GM10266 (cell line): Measurements from ENCODE around the gene HMGB3.

ENCODE experiments used
- DNase-seq: peaks from one replicate; pipeline ENCODE4 v3.0.0; 2012; ENCODE audit errors: extremely low spot score
- TF ChIP-seq, protein P1 (sequence below): IDR thresholded peaks from 2 replicates; pipeline ENCODE4 v1.5.1; 2012; ENCODE audit warnings: mild to moderate bottlenecking, low read depth; ENCODE audit not compliant: control insufficient read depth, insufficient read depth; ENCODE audit errors: missing control alignments

HMGB3 gene

DNA sequence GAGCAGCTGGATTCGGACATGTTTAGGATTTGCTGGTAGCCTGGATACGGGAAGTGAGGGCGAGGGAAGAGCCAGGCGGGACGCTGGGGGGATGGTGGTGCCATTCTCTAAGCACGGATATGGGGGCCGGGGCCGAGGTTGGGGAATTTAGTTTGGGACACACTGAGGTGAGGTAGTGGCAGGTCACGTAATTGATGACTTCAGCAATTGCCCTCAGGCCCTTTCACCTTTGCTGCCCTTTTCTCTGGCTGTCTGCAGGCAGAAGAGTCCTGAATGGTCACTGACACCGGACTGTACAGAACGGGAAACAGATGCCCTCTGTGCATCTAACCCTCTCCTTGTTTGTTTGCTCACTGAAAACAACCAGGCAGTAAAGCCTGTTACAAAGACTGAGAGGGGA is 16.9 kb upstream of the HMGB3 start:
- TF ChIP-seq, protein P1, sequence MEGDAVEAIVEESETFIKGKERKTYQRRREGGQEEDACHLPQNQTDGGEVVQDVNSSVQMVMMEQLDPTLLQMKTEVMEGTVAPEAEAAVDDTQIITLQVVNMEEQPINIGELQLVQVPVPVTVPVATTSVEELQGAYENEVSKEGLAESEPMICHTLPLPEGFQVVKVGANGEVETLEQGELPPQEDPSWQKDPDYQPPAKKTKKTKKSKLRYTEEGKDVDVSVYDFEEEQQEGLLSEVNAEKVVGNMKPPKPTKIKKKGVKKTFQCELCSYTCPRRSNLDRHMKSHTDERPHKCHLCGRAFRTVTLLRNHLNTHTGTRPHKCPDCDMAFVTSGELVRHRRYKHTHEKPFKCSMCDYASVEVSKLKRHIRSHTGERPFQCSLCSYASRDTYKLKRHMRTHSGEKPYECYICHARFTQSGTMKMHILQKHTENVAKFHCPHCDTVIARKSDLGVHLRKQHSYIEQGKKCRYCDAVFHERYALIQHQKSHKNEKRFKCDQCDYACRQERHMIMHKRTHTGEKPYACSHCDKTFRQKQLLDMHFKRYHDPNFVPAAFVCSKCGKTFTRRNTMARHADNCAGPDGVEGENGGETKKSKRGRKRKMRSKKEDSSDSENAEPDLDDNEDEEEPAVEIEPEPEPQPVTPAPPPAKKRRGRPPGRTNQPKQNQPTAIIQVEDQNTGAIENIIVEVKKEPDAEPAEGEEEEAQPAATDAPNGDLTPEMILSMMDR, result no peak
- DNase-seq, result no peak

DNA sequence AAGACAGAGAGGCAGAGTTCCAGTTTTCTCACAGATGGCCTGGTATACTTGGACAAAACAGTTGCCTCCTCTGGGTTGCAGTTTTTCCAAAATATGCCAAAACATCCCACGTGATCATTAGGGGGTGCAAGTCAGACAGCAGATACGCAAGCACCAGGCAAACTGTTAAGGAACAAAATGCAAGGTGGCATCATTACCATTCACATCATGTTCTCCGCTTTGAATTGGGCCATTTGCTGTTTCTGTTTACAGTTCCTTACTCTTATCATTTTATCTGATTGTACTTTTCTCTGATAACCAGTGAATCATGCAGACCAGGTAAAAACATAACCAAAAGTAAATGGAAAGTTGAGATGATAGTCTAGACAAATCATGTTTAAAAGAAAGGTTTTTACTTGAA is 16.4 kb upstream of the HMGB3 start:
- no peak for DNase-seq
- TF ChIP-seq, protein P1, result no peak

DNA sequence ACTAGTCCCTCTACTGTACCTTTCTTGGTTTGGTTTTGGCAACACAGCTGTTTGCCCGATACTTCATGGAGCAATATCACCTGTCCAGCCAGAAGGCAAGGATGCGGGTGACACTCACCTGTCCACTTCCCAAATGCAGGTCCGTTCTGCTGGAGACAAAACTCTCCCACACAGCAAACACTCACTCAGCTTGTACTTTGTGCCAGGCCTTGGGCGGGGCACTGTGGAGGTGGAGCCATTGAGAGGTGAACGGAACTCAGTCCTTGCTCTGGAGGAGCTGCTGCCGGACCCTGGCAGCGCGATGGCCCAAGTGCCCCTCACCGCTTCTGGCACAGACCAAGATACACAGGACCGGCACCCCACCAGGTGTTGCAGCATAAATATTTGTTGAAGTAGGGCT is 15.3 kb upstream of the HMGB3 start:
- TF ChIP-seq, protein P1, result no peak
- no peak for DNase-seq

DNA sequence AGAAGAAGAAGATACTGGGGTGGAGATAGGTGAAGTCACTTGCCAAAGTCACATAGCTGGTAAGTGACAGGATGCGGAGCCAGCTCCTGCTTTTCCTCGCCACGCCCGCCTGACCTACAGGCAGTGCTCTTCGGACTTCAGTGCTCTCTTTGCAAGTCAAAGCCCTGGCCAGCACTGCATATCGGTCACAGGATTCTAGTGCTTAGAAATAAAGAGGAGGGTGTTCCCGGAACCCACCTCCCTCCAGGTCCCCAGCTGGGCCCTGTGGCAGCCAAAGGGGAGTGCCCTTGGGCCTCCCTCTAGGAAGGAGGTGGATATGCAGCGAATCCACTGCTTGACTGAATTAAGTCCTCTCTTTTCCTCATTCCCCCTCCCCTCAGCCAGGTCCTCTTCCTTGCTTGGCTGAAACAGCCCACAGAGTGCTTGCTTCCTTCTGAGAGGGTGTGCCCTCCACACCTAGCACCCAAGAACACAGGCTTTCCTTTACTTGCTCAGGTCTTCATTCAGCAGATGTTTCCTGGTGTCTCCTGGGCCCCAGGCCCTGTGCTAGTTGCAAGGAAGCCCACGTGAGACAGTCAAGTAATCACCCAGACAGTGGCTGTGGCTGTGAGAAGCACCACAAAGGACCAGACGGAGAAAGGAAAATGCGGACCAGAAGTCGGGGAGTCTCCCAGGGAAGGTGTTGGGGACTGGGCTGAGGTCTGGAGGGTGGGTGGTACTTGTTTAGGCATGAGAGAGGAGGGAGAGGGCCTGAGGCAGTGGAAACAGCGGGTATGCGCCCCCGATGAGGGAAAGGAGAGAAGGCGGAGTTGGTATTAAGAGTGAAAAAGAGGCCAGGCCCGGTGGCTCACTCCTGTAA is 14.0 kb upstream of the HMGB3 start:
- no peak for DNase-seq
- TF ChIP-seq, protein P1, result no peak

DNA sequence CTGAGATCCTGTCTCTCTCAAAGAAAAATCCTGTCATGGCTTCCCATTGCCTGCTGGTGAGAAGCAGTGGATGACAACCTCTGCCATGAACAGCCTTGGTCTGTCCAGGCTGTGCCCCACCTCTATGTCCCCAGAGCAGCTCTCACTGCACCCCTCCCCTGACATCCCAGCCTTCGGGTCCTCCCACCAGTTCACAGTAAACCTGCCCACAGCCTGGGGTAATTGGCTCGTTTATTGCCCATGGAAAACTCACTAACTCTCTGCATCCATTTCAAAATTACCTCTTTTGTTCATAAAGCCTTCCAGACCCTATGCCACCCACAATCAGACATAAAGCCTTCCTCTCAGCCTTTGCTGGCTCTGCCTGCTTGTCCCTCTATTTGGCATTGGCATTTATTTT is 10.7 kb upstream of the HMGB3 start:
- no peak for DNase-seq
- TF ChIP-seq, protein P1, result no peak

DNA sequence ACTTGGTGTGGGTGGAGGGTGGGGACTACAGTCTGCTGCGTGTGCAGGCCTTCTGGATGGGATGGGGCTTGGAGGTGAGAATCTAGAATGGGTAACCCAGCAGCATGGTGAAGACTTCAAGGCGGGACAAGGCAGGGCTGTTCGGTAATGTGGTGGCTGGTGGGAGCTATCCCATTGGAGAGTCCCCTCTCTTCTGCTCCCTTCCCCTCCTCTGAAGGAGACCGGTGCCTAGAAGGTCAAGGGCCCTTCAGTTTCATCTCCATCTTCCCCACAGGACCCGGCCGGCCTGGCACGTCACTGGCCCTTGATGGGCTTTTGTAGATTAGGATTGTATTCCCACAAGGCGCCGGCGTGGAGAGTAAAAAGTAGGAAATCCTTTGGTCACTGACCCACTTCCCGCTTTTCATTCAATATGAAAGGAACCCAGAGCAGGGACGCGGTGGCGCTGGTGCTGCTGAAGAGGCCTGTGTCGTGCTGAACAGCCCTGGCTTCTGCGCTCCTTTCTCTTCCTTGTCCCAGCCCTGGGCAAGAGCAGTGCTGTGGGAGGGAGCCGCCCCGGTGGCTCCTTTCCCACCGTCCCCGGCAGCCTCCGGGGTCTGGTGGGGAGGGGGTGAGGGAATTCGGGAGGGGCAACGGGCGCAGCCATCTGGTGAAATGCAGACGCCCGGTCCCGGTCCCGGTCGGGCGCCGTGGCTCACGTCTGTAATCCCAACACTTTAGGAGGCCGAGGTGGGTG is 7.3 kb upstream of the HMGB3 start:
- TF ChIP-seq, protein P1, result no peak
- DNase-seq, result no peak
